HepG2 (cell line): ENCODE data around the gene STXBP2. TPM values are rescaled to one million over a fixed set of nuclear protein-coding genes. Genes with fewer than 3 reads are reported as not detected.

ENCODE experiments used
- ATAC-seq: fragments of 200-7000 bp; cut with Tn5 transposase; 3 replicates; pipeline ENCODE4 v1.9.1; 2020; ENCODE audit warnings: mild to moderate bottlenecking, moderate library complexity
- BruUV-seq: library from RNA; stranded (reverse); fragments of 400-500 nt; replicated peaks from 2 replicates; lab custom pipeline; 2021; lab: Mats Ljungman, UMichigan
- CTCF ChIA-PET: fragments of 300-600 bp; formaldehyde crosslinking; extraction: SDS; loops from one replicate; lab custom pipeline; 2021; ENCODE audit warnings: low total read pairs, inconsistent platforms, low intra/inter-chr PET ratio; lab: Yijun Ruan, JAX
- POLR2A ChIA-PET: fragments of 350-600 bp; sonication (Branson Sonifier 250); formaldehyde crosslinking; loops from one replicate; lab custom pipeline; 2020; ENCODE audit warnings: antibody characterized with exemption, inconsistent platforms; lab: Yijun Ruan, JAX
- DNase-seq: peaks from one replicate; pipeline ENCODE4 v3.0.0-alpha.2; 2015; ENCODE audit warnings: low spot score
- FAIRE-seq: peaks from 3 replicates; lab custom pipeline; 2011; peaks lifted over from hg19 to GRCh38; lab: Jason Lieb, UNC
- H2AFZ ChIP-seq: one replicate; pipeline ENCODE4 v1.6.1; 2011; ENCODE audit warnings: low read length, inconsistent platforms
- H3K27ac ChIP-seq: fragments of 300-600 bp; 3 replicates; pipeline ENCODE4 v1.8.0; 2011; ENCODE audit warnings: mixed run types, mild to moderate bottlenecking, mixed read lengths, low read length, inconsistent platforms; ENCODE audit not compliant: insufficient read depth; ENCODE audit errors: extremely low read length
- H3K27me3 ChIP-seq, 2 experiments: fragments of 200-600 bp in 1 of 2; 2 replicates in 1 of 2; 3 replicates in 1 of 2; pipeline versions ENCODE4 v1.6.0 to v1.8.0; 2011; ENCODE audit warnings: low read length in 2 of 2, mild to moderate bottlenecking in 2 of 2, moderate library complexity in 2 of 2, inconsistent platforms in 1 of 2; ENCODE audit not compliant: insufficient read depth in 2 of 2, control insufficient read depth in 1 of 2
- H3K36me3 ChIP-seq, 2 experiments: fragments of 200-600 bp in 1 of 2; replicated peaks in 1 of 2; 2 replicates in 1 of 2; 3 replicates in 1 of 2; pipeline versions ENCODE4 v1.5.1 to v1.8.0; 2011; ENCODE audit warnings: low read length in 2 of 2, inconsistent platforms in 1 of 2; ENCODE audit not compliant: insufficient read depth in 2 of 2, control insufficient read depth in 1 of 2
- H3K4me1 ChIP-seq: 2 replicates; pipeline ENCODE4 v1.5.1; 2012; ENCODE audit warnings: low read length, inconsistent platforms; ENCODE audit not compliant: insufficient read depth
- H3K4me2 ChIP-seq: 2 replicates; pipeline ENCODE4 v1.6.0; 2011; ENCODE audit warnings: low read depth, low read length, inconsistent platforms
- H3K4me3 ChIP-seq, 3 experiments: fragments of 200-600 bp in 1 of 3; sonication (generic), shearing (Covaris generic) in 1 of 3; replicated peaks in 1 of 3; 2 replicates each; pipeline ENCODE4 v1.5.1; 2011 to 2016; ENCODE audit warnings: low read length in 3 of 3, inconsistent platforms in 2 of 3, low read depth in 2 of 3, mild to moderate bottlenecking in 2 of 3, control low read depth in 1 of 3, mixed read lengths in 1 of 3; ENCODE audit not compliant: insufficient read depth in 1 of 3
- H3K79me2 ChIP-seq: one replicate; pipeline ENCODE4 v1.6.1; 2011; ENCODE audit warnings: low read length, inconsistent platforms; ENCODE audit not compliant: insufficient read depth
- H3K9ac ChIP-seq: 2 replicates; pipeline ENCODE4 v1.6.0; 2011; ENCODE audit warnings: mild to moderate bottlenecking, low read depth, low read length, inconsistent platforms; ENCODE audit not compliant: insufficient read depth
- H3K9me3 ChIP-seq: 2 replicates; pipeline ENCODE4 v1.5.1; 2012; ENCODE audit warnings: mild to moderate bottlenecking, low read length
- H4K20me1 ChIP-seq: 2 replicates; pipeline ENCODE4 v1.6.0; 2011; ENCODE audit warnings: inconsistent platforms, mild to moderate bottlenecking, low read length, moderate library complexity; ENCODE audit not compliant: insufficient read depth
- AGO2 ChIP-seq: fragments of 200-400 bp; formaldehyde crosslinking; optimal IDR thresholded peaks from 2 replicates; pipeline ENCODE3; 2017; ENCODE audit warnings: mild to moderate bottlenecking, low read depth, low read length, moderate library complexity
- FOXK2 ChIP-seq: fragments of 450-650 bp; IDR thresholded peaks from 2 replicates; pipeline ENCODE4 v1.6.1; 2016
- GFI1 ChIP-seq: sonication (generic); formaldehyde crosslinking; IDR thresholded peaks from 2 replicates; pipeline ENCODE4 v1.5.0; 2020; ENCODE audit warnings: missing genetic modification reagents, mild to moderate bottlenecking, borderline replicate concordance
- SP1 ChIP-seq, 2 experiments: fragments of 450-650 bp in 1 of 2; sonication (generic) in 1 of 2; formaldehyde crosslinking in 1 of 2; IDR thresholded peaks; 2 replicates each; pipeline versions ENCODE4 v1.4.0 to v1.6.1; 2016 to 2020; ENCODE audit warnings: missing genetic modification reagents in 1 of 2
- TMF1 ChIP-seq: sonication (generic); formaldehyde crosslinking; IDR thresholded peaks from 2 replicates; pipeline ENCODE4 v1.8.1; 2022; ENCODE audit warnings: low read depth, missing genetic modification reagents
- ZNF329 ChIP-seq: sonication (generic); formaldehyde crosslinking; IDR thresholded peaks from 2 replicates; pipeline ENCODE4 v1.9.0; 2021; ENCODE audit warnings: low read depth, mild to moderate bottlenecking, missing genetic modification reagents
- ZNF607 ChIP-seq: sonication (generic); formaldehyde crosslinking; IDR thresholded peaks from 2 replicates; pipeline ENCODE4 v1.5.1; 2020; ENCODE audit warnings: missing genetic modification reagents, mild to moderate bottlenecking, borderline replicate concordance
- WGBS: methylation state at CpG from one replicate; pipeline ENCODE4 v1.1.6; 2017; ENCODE audit warnings: low lambda C conversion rate; 5-methylcytosine and 5-hydroxymethylcytosine counted together
- in situ Hi-C: cut with HindIII; loops from 2 replicates; pipeline ENCODE4 v1.10.0; 2017; ENCODE audit warnings: low pct_unique_long_range_greater_than_20kb; ENCODE audit not compliant: extremely low pct_ligation_motif_present
- intact Hi-C: fragments of 100-400 bp; cut with micrococcal nuclease; formaldehyde crosslinking; loops from one replicate; pipeline ENCODE4 v1.10.0; 2022; ENCODE audit not compliant: unreplicated experiment
- polyA plus RNA-seq, 8 experiments: library from polyadenylated mRNA; depleted of rRNA in 3 of 8; stranded (reverse) in 7 of 8; unstranded in 1 of 8; fragments of >200 nt; fragmentation: Illumina TruSeq in 4 of 8; extraction: Trizol in 4 of 8; gene quantifications; 2 replicates each; pipeline versions ENCODE4 v1.2.1 to v1.2.3, GENCODE V29; 2011 to 2016; ENCODE audit warnings: low read depth in 4 of 8, missing spikeins in 1 of 8, mixed read lengths in 1 of 8; ENCODE audit not compliant: insufficient read depth in 1 of 8
- total RNA-seq, 5 experiments: library from RNA; depleted of rRNA; stranded (reverse); fragments of >200 nt; fragmentation: Illumina TruSeq; extraction: Trizol; gene quantifications; 2 replicates each; pipeline ENCODE4 v1.2.3, GENCODE V29; 2016; ENCODE audit warnings: low read depth in 1 of 5

The STXBP2 gene
- total and polyA plus RNA-seq, 2 of the 13 experiments (the other 11 are each of a cell fraction or from before 2014, with no cell fraction given): 22.8 to 40.1 TPM

GRCh38 chr19:7632340-7633203 lies 4.3 kb upstream of the STXBP2 start:
- Histone ChIP-seq H3K9ac (no peak overlapping the region), H3K27ac (no peak overlapping the region), H3K4me1 (peaks cover 36% of the 10 kb centered on the region), H3K79me2 (peaks cover 33% of the 10 kb centered on the region), H3K27me3 (no peaks in the 10 kb centered on the region; a peak in 1 of 5 replicates), H4K20me1 (no peaks in the 10 kb centered on the region), H3K4me3 (no peak overlapping the region), H2AFZ (no peak overlapping the region), H3K4me2 (no peak overlapping the region), H3K9me3 (no peaks in the 10 kb centered on the region), H3K36me3 (peaks cover 0 to 1% of the 10 kb centered on the region in 2 experiments; a peak in 1 of 5 replicates)
- no TSS peak for BruUV-seq
- WGBS: 94% methylated on average over 12 of the region's 40 CpGs
- DNase-seq (no peak), ATAC-seq (no peak), FAIRE-seq (no peak)
- in situ Hi-C loops: no loop called here
- intact Hi-C loops: no loop called here
- ChIA-PET POLR2A (interaction anchor here (1.2 to 1.5 kb wide), 2 partner anchors 9 to 14 kb away, joined by 3 to 4 read pairs; no protein-coding TSS in a partner anchor), CTCF (no interaction called here)
- no peak for TF ChIP-seq ZNF329 (CRISPR knock-in tag)
- peak; percentile 23 for TF ChIP-seq AGO2

GRCh38 chr19:7633698-7634097 lies 3.2 kb upstream of the STXBP2 start, which contains the start of gene PCP2:
TSS of gene PCP2 (minus strand) at chr19:7633719. CDS start at chr19:7633457, 262 bp downstream.
- ATAC-seq: no peak
- H3K4me2 ChIP-seq: no peak within 1 kb of the TSS
- no peak within 1 kb of the TSS for H2AFZ ChIP-seq
- TF ChIP-seq SP1 (IDR thresholded peaks at IDR 0.05): no peak
- no peak for TF ChIP-seq SP1 (CRISPR knock-in tag; IDR thresholded peaks at IDR 0.05)
- TF ChIP-seq TMF1 (CRISPR knock-in tag): no peak
- no peak for TF ChIP-seq GFI1 (CRISPR knock-in tag)
- no peak for TF ChIP-seq ZNF607
- TF ChIP-seq FOXK2: no peak
- in situ Hi-C loops (no loop called here), intact Hi-C loops (no loop called here)
- H3K4me1 ChIP-seq: peaks cover 32% of the 10 kb centered on the region
- ChIA-PET CTCF (no interaction called here), POLR2A (interaction anchor here (1.2 to 1.5 kb wide), 2 partner anchors 10 to 15 kb away, joined by 3 to 4 read pairs; no protein-coding TSS in a partner anchor)
- H3K27ac ChIP-seq: no peak within 1 kb of the TSS
- no peaks in the 10 kb centered on the region for H3K9me3 ChIP-seq
- no peaks in the 10 kb centered on the region; a peak in 1 of 5 replicates for H3K27me3 ChIP-seq
- peaks cover 26% of the 10 kb centered on the region for H3K79me2 ChIP-seq
- H4K20me1 ChIP-seq: no peaks in the 10 kb centered on the region
- WGBS: 29% methylated on average over 2 of the region's 2 CpGs
- FAIRE-seq: no peak
- no TSS peak for BruUV-seq
- peaks cover 0 to 1% of the 10 kb centered on the region in 2 experiments; a peak in 1 of 5 replicates for H3K36me3 ChIP-seq
- DNase-seq: no peak
- H3K9ac ChIP-seq: no peak within 1 kb of the TSS
- no peak within 1 kb of the TSS for H3K4me3 ChIP-seq
